ENCODE measurements around the gene ACSF3.
"Not testable (repeated sequence)": the region's sequence is repeated elsewhere in the genome, so short reads cannot be mapped to it uniquely, and the experiment has no call there.

Gene ACSF3

DNA sequence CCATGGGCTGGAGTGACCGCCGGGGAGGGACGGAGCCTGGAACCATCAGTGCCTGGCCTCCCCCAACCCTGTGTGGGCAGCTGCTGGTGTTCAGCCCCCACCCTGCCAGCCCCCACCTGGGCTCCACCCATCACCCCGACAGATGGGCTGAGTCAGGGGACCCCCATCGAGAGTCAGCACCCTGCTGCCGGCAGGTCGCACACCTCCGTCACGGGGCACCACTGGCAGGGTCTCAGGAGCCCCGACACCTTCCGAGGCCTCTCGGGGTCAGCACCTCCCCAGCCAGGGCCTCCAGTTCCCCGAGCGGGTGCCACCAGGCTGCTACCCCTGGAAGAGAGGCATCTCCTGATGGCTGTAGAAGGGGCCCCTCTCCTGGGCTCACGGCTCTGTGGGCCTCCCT, 38.3 kb upstream of the ACSF3 start:
- FAIRE-seq (no peak), DNase-seq (ENCODE audit: extremely low spot score, insufficient read length, low read depth) (no peak)

DNA sequence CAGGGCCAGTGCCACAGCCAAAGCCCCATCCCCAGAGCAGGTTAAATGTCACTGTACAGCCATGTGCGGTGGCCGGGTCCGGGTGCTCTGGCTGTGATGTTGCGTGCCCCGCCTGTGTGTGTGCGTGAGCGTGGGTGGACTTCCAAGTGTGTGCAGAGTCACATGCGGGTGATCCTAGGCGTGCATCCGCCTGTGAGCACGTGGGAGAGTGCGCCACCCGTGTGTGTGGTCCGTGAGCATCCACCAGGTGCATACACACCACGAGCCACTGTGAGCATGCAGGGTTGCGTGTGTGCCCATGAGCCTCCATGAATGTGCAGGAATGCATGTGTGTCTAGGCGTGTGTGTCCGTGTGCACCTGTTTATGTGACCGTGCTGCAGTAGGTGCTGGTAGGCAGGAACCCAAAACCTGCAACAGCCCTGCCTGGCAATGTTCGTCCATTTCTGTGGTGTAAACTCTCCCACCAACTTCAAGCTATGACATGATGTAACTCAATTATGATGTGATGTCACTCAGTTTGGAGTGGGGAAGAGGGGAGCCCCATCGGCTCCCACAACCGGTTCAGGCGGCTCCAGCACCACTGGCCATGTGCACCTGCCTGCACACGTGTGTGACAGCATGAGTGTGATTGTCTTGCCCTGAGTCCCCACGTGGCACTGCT, 37.6 kb upstream of the ACSF3 start:
- FAIRE-seq (no peak), DNase-seq (ENCODE audit: extremely low spot score, insufficient read length, low read depth) (no peak)

DNA sequence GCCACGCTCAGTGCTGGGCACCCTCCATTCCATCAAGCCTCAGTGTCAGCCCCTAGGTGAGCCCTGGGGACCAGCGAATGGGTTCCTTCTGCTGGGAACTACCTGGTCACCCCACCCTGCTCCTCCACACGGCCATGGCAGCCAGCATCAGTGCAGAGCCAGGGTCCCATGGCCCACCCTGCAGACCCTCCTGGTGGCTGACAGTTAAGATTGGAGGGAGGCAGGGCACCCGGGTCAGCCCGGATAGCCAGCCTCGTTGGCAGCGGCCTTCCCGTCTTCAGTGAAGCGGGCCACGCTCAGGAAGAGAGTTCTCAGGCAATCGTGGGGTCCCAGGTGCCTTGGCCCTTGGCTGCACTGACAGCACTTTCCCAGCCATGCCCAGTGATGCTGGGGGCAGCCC, 37.1 kb upstream of the ACSF3 start:
- DNase-seq (ENCODE audit: extremely low spot score, insufficient read length, low read depth) (no peak), FAIRE-seq (no peak)

DNA sequence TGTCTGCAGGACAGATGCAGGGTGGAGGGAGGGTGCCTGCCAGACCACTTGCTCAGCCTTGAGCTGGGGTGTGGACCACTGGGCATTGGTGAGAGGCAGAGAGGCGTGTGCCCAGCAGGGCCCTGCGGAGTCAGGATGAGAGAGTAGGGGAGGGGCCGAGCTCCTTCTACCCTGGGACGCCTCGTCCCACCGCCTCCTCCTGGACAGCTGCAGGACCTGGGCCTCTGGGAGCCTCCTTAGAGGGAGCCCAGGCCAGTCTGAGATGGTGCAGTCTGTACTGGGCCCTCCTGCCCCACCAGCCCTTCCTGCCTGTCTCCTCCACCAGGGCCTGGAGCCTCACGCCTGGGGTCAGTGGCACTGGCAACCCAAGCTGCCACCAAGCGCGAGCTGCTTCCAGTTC, 35.9 kb upstream of the ACSF3 start:
- FAIRE-seq: no peak
- no peak for DNase-seq (ENCODE audit: extremely low spot score, insufficient read length, low read depth)

DNA sequence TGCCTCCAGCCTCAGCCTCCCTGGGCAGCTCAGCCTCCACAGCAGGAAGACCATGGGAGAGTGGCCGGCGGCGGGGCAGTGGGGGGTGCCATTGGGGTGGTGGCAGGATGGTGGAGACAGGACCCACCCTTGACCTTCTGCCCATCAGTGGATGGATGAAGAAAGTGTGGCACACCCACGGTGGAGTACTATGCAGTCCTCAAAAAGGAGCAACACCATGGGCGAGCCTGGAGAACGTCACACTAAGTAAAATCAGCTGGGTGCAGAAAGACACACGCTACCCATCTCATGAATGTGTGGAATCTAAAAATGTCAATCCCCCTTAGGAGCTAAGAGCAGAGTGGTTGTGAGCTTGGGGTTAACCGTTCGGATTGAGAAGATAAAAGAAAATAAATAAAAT, 34.8 kb upstream of the ACSF3 start:
- FAIRE-seq: no peak
- no peak for DNase-seq (ENCODE audit: extremely low spot score, insufficient read length, low read depth)

DNA sequence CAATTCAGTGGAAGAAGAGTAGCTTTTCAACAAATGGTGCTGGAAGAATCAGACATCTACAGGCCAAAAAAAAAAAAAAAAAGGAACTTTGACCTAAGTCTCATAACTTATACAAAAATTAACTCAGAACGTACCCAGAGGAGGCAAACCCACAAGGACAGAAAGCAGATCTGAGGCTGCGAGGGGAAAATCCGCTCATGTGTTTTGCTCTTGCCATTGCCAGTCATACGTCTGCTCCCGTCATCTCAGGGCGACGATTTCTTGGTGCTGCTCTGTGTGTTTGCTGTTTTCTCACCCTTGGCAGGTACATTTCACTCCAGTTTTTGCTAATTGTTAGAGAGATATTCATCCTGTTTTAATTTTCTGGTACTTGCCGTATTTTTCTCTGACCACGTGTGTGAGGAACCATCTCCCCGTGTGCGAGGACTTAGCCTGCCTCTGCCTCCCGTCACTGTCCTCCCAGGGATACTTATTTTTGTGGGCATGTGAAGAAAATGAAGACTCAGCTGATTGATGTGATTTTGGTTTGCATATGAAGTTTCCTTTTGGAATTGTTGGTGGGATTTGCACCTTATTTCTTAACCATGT, 33.4 kb upstream of the ACSF3 start:
- FAIRE-seq (peak; percentile 93), DNase-seq (ENCODE audit: extremely low spot score, insufficient read length, low read depth) (no peak)

DNA sequence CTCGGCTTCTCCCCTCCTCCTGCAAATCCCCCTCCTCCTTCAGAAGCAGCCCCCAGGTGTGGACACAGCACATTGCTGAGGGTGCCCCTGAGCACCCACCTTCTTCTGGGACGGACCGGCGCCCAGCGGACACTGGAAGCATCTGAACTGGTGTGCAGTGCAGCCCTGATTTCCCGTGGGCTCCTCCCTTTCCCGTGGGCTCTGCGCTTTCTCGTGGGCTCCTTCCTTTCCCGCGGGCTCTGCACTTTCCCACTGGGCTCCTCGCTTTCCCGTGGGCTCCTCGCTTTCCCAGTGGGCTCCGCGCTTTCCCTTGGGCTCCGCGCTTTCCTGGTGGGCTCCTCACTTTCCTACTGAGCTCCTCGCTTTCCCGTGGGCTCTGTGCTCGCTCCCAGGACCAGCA, 32.6 kb upstream of the ACSF3 start:
- FAIRE-seq (no peak), DNase-seq (ENCODE audit: extremely low spot score, insufficient read length, low read depth) (no peak)

DNA sequence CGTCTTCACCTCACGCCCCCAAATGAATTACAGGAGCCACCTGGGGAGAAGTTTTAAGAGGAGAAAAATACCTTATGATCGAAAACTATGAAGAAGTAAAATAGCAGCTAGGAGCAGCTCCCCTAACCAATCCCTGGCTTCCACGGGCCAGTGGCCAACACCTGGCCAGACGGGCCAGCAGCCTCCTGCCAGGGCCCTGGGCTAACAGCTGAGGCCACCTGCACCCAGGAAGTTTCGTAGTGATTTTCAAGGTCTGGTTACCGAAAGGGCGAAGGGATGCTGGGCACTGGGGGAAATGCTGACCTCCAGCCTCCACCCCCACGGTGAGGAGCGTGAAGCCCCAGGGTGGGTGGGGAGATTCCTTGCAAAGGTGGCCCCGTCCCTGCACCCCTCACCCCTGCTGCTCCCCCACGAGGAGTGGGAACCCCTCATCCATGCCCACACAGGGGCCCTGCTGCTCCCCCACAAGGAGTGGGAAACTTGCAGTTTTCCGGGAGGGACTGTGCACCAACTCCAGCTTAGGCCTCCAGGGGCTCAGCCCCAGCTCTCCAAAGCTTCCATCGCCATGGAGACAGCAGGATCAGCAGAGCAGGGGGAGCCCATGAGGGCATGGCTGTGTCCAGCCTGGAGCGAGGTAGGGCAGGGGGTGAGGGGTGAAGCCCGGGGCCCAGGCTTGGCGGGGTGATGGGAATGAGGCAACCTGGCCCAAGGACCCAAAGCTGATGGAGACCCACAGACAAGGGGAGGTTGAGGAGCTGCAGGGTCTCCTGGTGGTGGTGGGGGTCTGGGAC, 31.9 kb upstream of the ACSF3 start:
- DNase-seq (ENCODE audit: extremely low spot score, insufficient read length, low read depth) (no peak), FAIRE-seq (peak; percentile 35)

DNA sequence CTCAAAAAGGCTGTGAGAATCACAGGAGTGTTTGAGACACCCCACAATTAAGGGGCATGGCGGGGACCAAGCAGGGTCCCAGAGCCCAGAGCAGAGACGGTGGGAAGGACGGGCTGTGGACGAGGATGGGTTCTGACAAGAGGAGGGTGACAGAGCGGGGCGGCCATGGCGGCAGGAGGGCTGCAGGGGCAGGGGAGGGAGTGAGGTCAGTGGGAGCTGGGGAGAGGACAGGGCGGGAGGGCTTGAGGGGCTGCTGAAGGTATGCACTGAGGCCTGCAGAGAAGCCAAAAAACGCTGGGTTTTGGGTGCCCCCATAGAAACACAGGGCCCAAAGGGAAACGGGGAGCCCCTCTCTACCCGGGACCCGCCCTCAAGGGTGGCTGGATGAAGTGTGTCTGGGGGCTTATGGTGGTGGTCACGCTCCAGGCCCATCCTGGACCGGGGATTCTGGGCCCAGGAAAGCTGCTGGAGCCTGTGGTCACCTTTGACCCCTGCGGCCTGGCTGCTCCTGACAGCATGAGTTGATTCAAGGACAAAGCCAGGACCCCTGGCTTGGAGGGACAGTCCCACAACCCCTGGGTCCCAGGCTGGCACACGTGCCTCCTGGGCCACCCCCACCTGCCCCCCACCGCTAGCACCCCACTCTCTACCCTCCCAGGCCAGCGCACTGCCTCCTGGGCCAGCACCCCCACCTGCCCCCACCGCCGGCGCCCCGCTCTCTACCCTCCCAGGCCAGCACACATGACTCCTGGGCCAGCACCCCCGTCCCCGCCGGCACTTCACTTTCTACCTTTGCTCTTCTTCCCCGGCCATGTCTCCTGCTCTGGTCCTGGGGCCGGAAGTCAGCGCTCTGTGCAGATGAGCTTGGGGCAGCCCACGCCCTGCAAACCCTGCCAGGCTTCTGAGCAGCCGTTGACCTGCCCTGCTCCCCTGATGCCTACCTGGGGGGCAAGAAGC, 31.0 kb upstream of the ACSF3 start:
- no peak for DNase-seq (ENCODE audit: extremely low spot score, insufficient read length, low read depth)
- FAIRE-seq: no peak

DNA sequence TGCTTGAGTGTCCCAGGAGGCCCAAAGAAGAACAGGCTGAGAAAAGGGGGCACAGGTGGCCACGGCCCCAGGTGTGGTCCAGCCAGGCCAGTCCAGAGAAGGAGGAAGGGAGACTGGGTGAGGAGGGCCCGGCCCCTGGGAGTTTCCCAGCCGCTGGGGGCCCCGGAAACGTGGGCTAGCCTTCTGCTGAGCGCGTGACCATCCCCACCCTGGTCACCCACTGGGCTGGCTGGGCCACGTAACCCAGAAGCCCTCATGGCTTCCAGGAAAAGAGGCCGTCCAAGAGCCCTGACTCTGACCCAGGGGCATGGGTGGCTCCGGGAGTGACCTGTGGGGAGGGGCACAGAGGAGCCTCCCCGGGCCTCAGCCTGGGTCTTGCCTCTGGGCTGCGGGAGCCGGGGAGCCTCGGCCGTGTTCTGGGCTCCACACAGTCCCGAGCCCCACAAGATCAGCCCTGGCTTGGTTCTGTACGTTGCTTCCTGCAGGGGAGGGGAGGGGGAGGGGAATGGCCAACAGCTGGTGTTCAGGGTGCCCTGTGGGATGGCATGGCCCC, 29.8 kb upstream of the ACSF3 start:
- no peak for FAIRE-seq
- no peak for DNase-seq (ENCODE audit: extremely low spot score, insufficient read length, low read depth)

DNA sequence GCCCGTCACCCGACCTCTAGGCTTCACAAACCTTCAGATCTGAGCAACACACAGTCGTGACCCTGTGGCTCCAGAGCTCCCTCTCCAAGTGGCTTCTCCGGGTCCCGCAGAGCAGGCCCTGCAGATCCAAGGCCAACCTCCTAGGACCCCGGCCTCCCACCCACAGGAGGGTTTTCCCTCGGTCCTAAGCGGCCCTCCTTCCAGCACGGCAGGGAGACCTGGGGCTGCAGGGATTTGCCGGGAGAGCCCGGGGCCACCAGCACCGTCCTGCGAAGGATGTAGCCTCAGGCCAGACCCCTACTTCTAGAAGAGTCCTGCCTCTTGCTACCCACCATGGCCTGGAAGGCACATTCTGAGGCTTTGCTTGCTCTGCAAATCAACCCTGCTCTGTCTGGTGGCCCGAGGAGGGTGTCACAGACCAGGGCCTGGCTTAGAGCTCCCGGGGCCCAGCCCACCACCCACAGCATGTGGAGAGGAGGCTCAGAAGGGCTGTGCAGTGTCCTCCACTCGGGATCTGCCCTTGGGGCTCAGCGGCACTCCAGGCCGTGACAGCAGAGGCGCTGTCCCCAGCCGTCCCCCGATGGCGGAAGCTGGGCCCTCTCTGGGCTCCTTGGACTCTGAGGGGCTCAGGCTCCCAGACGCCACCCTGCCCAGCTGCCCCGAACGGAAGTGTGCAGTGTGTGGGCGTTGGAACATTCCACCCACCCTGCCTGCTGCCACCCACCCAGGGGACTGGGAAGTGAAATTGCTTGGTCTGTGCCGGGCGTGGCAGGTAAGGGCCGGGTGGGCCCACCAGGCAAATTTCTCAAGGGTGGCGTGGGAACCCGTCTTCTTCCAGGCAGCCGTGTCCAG, 28.8 kb upstream of the ACSF3 start:
- FAIRE-seq: peak; percentile 69

DNA sequence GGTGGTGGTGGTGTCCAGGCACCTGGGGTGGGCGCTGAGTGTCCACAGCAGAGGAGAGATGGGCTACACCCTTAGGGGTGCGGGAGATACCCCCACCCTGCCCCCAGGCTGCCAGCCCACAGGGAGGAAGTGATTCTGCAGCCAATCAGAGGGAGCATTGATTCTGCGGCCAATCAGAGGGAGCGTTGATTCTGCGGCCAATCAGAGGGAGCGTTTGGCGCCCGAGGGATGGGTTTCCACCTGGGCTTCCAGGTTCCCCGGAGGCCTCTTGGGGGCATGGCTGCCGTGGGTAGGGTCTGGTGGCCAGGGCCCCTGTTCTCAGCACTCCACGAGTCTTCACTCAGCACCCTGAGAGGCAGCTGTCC, 28.2 kb upstream of the ACSF3 start:
- FAIRE-seq (peak; percentile 74), DNase-seq (ENCODE audit: extremely low spot score, insufficient read length, low read depth) (peak; percentile 47)

More for the DNA sequence above, 28.8 kb upstream of the ACSF3 start:
- no peak for DNase-seq (ENCODE audit: extremely low spot score, insufficient read length, low read depth)

DNA sequence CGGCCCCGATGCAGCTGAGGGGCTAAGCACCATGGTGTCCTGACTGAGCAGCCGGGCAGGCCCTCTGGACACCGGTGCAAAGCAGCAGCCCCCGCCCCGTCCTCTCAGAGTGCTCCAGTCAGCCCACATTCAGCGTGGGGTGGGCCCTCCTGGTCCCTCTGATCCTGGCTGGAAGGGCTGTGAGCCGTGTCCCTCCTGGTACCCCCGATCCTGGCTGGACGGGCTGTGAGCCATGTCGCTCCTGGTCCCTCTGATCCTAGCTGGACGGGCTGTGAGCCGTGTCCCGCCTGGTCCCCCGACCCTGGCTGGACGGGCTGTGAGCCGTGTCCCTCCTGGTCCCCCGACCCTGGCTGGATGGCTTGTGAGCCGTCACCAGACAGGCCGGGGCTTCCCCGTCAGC, 26.9 kb upstream of the ACSF3 start:
- DNase-seq (ENCODE audit: extremely low spot score, insufficient read length, low read depth): no peak

DNA sequence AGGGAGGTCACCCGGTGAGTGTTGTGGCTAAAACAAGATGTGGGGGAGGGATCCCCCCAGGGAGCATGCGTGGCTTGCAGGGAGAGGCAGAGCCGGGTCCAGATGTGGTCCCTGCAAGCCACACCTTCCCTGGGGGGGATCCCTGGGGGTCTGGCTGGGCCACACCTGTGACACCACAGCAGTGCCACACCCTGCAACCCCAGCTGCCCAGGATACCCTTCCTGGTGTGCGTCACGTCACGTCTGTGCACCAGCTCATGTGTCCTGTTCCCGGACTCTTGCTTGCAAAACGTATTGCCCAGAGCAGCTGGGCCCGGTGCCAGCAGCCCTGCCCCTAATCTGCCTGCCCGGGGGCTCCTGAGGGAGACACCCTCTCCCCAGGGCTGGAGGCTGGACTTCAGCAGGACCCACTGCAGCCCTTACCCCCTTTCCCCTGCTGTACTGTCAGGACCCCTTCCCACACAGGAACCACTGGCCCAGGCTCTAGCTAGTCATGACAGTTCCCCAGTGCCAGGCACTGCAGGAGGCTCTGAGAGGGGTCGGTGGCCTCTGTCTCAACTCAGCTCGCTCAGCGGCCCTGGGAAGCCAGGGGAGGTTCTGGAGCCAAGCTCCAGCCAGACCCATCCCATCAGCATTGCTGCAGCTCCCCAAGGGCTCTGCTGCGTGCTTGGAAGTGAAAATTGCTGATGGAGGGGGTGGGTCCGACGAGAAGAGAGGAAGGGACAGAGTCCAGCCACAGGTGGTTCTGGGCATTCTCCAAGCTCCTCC, 25.8 kb upstream of the ACSF3 start:
- FAIRE-seq: no peak
- DNase-seq (ENCODE audit: extremely low spot score, insufficient read length, low read depth): no peak

More for the DNA sequence above, 26.9 kb upstream of the ACSF3 start:
- FAIRE-seq: no peak

DNA sequence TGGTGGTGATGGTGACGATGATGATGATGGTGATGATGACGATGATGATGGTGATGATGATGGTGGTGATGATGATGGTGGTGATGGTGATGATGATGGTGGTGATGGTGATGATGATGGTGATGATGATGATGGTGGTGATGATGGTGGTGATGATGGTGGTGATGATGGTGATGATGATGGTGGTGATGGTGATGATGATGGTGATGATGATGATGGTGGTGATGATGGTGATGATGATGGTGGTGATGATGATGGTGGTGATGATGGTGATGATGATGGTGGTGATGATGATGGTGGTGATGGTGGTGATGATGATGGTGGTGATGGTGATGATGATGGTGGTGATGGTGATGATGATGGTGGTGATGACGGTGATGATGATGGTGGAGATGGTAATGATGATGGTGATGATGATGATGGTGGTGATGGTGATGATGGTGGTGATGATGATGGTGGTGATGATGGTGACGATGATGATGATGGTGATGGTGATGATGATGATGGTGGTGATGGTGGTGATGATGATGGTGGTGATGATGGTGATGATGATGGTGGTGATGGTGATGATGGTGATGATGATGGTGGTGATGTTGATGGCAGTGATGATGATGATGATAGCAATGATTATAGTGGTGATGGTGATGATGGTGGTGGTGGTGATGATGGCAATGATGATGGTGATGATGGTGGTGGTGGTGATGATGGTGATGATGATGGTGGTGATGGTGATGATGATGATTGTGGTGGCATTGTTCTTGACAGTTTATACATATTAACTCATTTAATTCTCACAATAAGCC, 24.6 kb upstream of the ACSF3 start:
- not testable (repeated sequence) for FAIRE-seq; DNase-seq (ENCODE audit: extremely low spot score, insufficient read length, low read depth)

DNA sequence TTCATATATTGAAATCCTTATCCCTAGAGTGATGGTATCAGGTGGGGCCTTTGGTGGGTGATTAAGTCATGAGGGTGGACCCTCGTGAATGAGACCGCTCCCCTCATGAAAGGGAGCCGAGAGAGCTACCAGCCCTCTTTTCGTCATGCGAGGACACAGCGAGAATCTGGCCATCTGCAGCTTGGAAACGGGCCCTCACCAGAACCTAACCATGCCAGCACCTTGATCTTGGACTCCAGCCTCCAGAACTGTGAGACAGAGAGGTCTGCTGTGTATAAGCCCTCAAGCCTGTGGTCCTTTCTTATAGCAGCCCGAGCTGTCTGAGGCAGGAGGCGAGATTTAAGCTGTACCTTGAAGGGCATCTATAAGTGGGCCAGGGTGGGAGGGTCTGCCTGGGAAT, 23.7 kb upstream of the ACSF3 start:
- DNase-seq (ENCODE audit: extremely low spot score, insufficient read length, low read depth): no peak
- no peak for FAIRE-seq

DNA sequence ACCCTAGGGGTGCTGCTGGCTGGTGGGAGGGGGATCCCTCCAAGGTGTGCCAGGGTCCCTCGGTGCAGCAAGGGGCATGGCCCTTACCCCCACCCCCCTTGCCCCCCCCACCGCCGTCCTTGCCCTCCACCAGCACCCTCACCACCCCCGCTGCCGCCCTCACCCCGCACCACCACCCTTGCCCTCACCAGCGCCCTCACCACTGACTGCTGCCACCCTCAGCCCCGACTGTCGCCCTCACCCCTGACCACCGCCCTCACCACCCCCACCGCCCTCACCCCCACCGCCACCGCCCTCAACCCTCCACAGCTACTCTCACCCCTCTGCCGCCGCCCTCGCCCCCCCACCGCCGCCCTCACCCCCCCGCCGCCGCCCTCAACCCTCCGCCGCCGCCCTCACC, 23.1 kb upstream of the ACSF3 start:
- FAIRE-seq (no peak), DNase-seq (ENCODE audit: extremely low spot score, insufficient read length, low read depth) (no peak)
